B cell (primary cell): ENCODE results near the gene PTPRN2. TPM values are rescaled to one million over a fixed set of nuclear protein-coding genes. Genes with fewer than 3 reads are reported as not detected.

Experiments
- ATAC-seq: fragments of 200-7000 bp; cut with Tn5 transposase; one replicate; pipeline ENCODE4 v1.10.0; 2021; ENCODE audit warnings: low read depth, mild to moderate bottlenecking, moderate number of reproducible peaks, moderate library complexity
- CTCF ChIA-PET: fragments of 350-600 bp; sonication (Branson Sonifier 250); formaldehyde crosslinking; loops from one replicate; lab custom pipeline; 2021; ENCODE audit warnings: antibody characterized with exemption, inconsistent platforms; lab: Charles Lee
- POLR2A ChIA-PET: fragments of 350-600 bp; sonication (Branson Sonifier 250); formaldehyde crosslinking; loops from one replicate; lab custom pipeline; 2021; ENCODE audit warnings: antibody characterized with exemption; lab: Charles Lee
- DNase-seq: peaks from one replicate; pipeline ENCODE4 v3.0.0; 2013
- H2AFZ ChIP-seq: 2 replicates; pipeline ENCODE4 v1.6.1; 2012; ENCODE audit warnings: mild to moderate bottlenecking, low read depth, low read length; ENCODE audit not compliant: insufficient read depth, poor library complexity, severe bottlenecking
- H3K27ac ChIP-seq, 2 donors: 1 replicate in 1 of 2; 2 replicates in 1 of 2; pipeline ENCODE4 v1.5.1; 2012 to 2013; ENCODE audit warnings: low read length in 2 of 2, mild to moderate bottlenecking in 2 of 2, moderate library complexity in 1 of 2
- H3K27me3 ChIP-seq, 4 experiments: fragments of 200-600 bp in 1 of 4; sonication (generic) in 1 of 4; replicated peaks in 1 of 4; 1 replicate in 2 of 4; 2 replicates in 2 of 4; pipeline versions ENCODE4 v1.6.1 to v1.7.0; 2013 to 2016; ENCODE audit warnings: low read length in 3 of 4, mild to moderate bottlenecking in 2 of 4, mixed read lengths in 1 of 4, moderate library complexity in 1 of 4; ENCODE audit not compliant: insufficient read depth in 4 of 4, control insufficient read depth in 3 of 4; ENCODE audit errors: control extremely low read depth in 1 of 4
- H3K36me3 ChIP-seq, 2 experiments: replicated peaks in 1 of 2; 1 replicate in 1 of 2; 2 replicates in 1 of 2; pipeline versions ENCODE4 v1.6.1 to v1.7.1; 2013; ENCODE audit warnings: low read length in 1 of 2; ENCODE audit not compliant: insufficient read depth in 2 of 2, control insufficient read depth in 1 of 2; ENCODE audit errors: control extremely low read depth in 1 of 2, extremely low read depth in 1 of 2
- H3K4me1 ChIP-seq, 2 donors: fragments of 200-600 bp in 1 of 2; sonication (generic) in 1 of 2; 1 replicate in 1 of 2; 2 replicates in 1 of 2; pipeline versions ENCODE4 v1.5.1 to v1.6.1; 2013 to 2017; ENCODE audit warnings: low read length in 2 of 2; ENCODE audit not compliant: control insufficient read depth in 2 of 2, insufficient read depth in 2 of 2
- H3K4me2 ChIP-seq: replicated peaks from 2 replicates; pipeline ENCODE3; 2012; ENCODE audit warnings: mild to moderate bottlenecking, low read depth, low read length; ENCODE audit not compliant: poor library complexity, severe bottlenecking
- H3K4me3 ChIP-seq, 5 experiments: fragments of 200-600 bp in 1 of 5; sonication (generic) in 1 of 5; 1 replicate in 3 of 5; 2 replicates in 2 of 5; pipeline versions ENCODE4 v1.5.1 to v1.7.0; 2011 to 2016; ENCODE audit warnings: low read length in 4 of 5, mild to moderate bottlenecking in 4 of 5, low read depth in 2 of 5, control low read depth in 1 of 5, moderate library complexity in 1 of 5; ENCODE audit not compliant: insufficient read depth in 1 of 5; ENCODE audit errors: control extremely low read depth in 1 of 5, extremely low read depth in 1 of 5
- H3K79me2 ChIP-seq: fragments of 200-600 bp; sonication (generic); one replicate; pipeline ENCODE4 v1.6.0; 2016; ENCODE audit warnings: low read length; ENCODE audit not compliant: control insufficient read depth, insufficient read depth
- H3K9ac ChIP-seq: fragments of 200-600 bp; sonication (generic); 2 replicates; pipeline ENCODE4 v1.6.1; 2017; ENCODE audit warnings: mild to moderate bottlenecking, low read length, moderate library complexity
- H3K9me3 ChIP-seq, 3 donors: one replicate each; pipeline versions ENCODE4 v1.6.1 to v1.7.1; 2013; ENCODE audit warnings: low read length in 2 of 3; ENCODE audit not compliant: control insufficient read depth in 2 of 3, insufficient read depth in 1 of 3; ENCODE audit errors: control extremely low read depth in 1 of 3
- H4K20me1 ChIP-seq: 2 replicates; pipeline ENCODE4 v1.6.0; 2012; ENCODE audit warnings: mild to moderate bottlenecking, low read length; ENCODE audit not compliant: insufficient read depth, control insufficient read depth, poor library complexity, severe bottlenecking
- H3K27ac Mint-ChIP-seq: one replicate; pipeline ENCODE4 v1.8.0; 2021; ENCODE audit warnings: mixed read lengths
- H3K27me3 Mint-ChIP-seq: one replicate; pipeline ENCODE4 v1.8.0; 2021; ENCODE audit warnings: mixed read lengths
- H3K4me1 Mint-ChIP-seq: one replicate; pipeline ENCODE4 v1.8.0; 2021; ENCODE audit warnings: mixed read lengths
- H3K4me3 Mint-ChIP-seq: one replicate; pipeline ENCODE4 v1.8.0; 2021; ENCODE audit warnings: mixed read lengths
- H3K9me3 Mint-ChIP-seq: one replicate; pipeline ENCODE4 v1.8.0; 2022; ENCODE audit warnings: mixed read lengths; ENCODE audit not compliant: insufficient read depth
- EZH2 ChIP-seq: IDR thresholded peaks from 2 replicates; pipeline ENCODE4 v1.6.1; 2012; ENCODE audit warnings: borderline replicate concordance, low read depth, mild to moderate bottlenecking, moderate library complexity, low read length; ENCODE audit not compliant: insufficient read depth, poor library complexity, severe bottlenecking
- WGBS: methylation state at CpG from one replicate; pipeline ENCODE4 v1.1.5; 2013; ENCODE audit warnings: missing lambda C conversion rate; ENCODE audit not compliant: insufficient coverage; 5-methylcytosine and 5-hydroxymethylcytosine counted together
- intact Hi-C: fragments of 100-400 bp; cut with micrococcal nuclease; formaldehyde crosslinking; loops from one replicate; pipeline ENCODE4 v1.10.0; 2022
- polyA plus RNA-seq: library from polyadenylated mRNA; depleted of rRNA; stranded (reverse); fragments of >200 nt; gene quantifications from 2 replicates; pipeline ENCODE4 v1.2.3, GENCODE V29; 2012
- total RNA-seq, 2 donors: library from RNA; stranded (reverse); fragments of 120-200 nt in 1 of 2; gene quantifications; 1 replicate in 1 of 2; 2 replicates in 1 of 2; pipeline versions ENCODE4 v1.2.3 to v1.2.4, GENCODE V29; 2013 to 2022
- TF ChIP-seq, protein P1 (sequence below): fragments of 200-600 bp; IDR thresholded peaks from one replicate; pipeline ENCODE4 v1.8.0; 2022; ENCODE audit warnings: antibody characterized with exemption, mild to moderate bottlenecking

The PTPRN2 gene
- total and polyA plus RNA-seq, 2 donors (not counting 1 experiment from before 2014, with no cell fraction given): 2.0 to 5.0 TPM

DNA sequence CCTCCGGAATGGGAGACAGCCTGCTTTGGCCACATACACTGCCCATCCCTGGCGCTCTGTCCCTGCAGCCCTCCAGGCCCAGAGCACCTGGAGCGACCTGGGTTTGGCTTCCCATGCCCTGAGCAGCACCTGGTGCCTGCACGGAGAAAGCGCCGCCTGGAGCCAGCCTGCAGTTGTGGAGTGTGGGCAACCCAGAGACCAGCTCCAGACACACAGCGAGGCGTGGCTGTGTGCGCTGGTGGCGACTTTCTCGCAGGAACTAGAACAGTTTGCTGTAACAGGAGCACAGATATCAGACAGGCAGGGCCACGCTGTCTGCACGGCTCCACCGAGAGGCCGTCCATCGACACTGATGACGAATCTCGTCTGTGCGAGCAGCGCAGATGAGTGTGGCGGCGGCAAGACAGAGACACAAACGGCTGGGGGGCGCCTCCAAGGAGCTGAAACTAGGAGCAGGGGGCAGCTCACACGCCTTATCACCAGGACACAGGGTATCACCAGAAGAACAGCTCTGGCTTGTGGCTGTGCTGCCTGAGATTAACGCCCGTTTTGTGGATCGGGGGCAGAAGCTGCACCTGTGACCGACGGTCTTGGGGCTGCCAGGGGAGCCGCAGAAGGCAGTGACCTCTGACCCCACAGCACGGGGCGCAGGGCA, 975.5 kb downstream of the PTPRN2 start:
- Mint-ChIP-seq H3K4me1 (peaks cover 2% of the 10 kb centered on the region), H3K27me3 (no peaks in the 10 kb centered on the region), H3K4me3 (peak overlapping the region; percentile 87), H3K9me3 (no peaks in the 10 kb centered on the region), H3K27ac (peak overlapping the region; percentile 78)
- CTCF ChIA-PET: no interaction called here
- POLR2A ChIA-PET: no interaction called here
- intact Hi-C loops: no loop called here
- no peaks in the 10 kb centered on the region for H4K20me1 ChIP-seq
- 90% methylated on average over 33 of the region's 33 CpGs for WGBS
- no peaks in the 10 kb centered on the region for H3K27me3 ChIP-seq
- no peaks in the 10 kb centered on the region for H3K79me2 ChIP-seq
- no peak for TF ChIP-seq EZH2
- TF ChIP-seq, protein P1, sequence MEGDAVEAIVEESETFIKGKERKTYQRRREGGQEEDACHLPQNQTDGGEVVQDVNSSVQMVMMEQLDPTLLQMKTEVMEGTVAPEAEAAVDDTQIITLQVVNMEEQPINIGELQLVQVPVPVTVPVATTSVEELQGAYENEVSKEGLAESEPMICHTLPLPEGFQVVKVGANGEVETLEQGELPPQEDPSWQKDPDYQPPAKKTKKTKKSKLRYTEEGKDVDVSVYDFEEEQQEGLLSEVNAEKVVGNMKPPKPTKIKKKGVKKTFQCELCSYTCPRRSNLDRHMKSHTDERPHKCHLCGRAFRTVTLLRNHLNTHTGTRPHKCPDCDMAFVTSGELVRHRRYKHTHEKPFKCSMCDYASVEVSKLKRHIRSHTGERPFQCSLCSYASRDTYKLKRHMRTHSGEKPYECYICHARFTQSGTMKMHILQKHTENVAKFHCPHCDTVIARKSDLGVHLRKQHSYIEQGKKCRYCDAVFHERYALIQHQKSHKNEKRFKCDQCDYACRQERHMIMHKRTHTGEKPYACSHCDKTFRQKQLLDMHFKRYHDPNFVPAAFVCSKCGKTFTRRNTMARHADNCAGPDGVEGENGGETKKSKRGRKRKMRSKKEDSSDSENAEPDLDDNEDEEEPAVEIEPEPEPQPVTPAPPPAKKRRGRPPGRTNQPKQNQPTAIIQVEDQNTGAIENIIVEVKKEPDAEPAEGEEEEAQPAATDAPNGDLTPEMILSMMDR: no peak
- H3K4me2 ChIP-seq: peak overlapping the region; percentile 97
- no peaks in the 10 kb centered on the region for H3K36me3 ChIP-seq
- peak overlapping the region in 1 of 2 donors; percentile 66 for H3K27ac ChIP-seq
- ATAC-seq: no peak
- peak overlapping the region in 4 of 5 experiments; percentile 53 to 81 (median 64) for H3K4me3 ChIP-seq
- no peak for DNase-seq
- H2AFZ ChIP-seq: peak overlapping the region; percentile 90
- H3K4me1 ChIP-seq: peaks cover 3 to 16% of the 10 kb centered on the region in 2 donors
- peaks cover 0 to 80% (median 0%) of the 10 kb centered on the region in 3 donors for H3K9me3 ChIP-seq
- peak overlapping the region; percentile 73 for H3K9ac ChIP-seq

GRCh38 chr7:157611341-157611740, 976.3 kb downstream of the PTPRN2 start:
- ChIA-PET CTCF (no interaction called here), POLR2A (no interaction called here)
- H3K4me2 ChIP-seq: no peak overlapping the region
- TF ChIP-seq, protein P1: no peak
- TF ChIP-seq EZH2: no peak
- no peak overlapping the region for H3K27ac ChIP-seq
- H3K4me3 Mint-ChIP-seq: peak overlapping the region; percentile 50
- no peaks in the 10 kb centered on the region for H4K20me1 ChIP-seq
- no peaks in the 10 kb centered on the region for H3K27me3 Mint-ChIP-seq
- peaks cover 0 to 79% (median 0%) of the 10 kb centered on the region in 3 donors for H3K9me3 ChIP-seq
- no peak overlapping the region for H3K4me3 ChIP-seq
- no peaks in the 10 kb centered on the region for H3K27me3 ChIP-seq
- H3K27ac Mint-ChIP-seq: peak overlapping the region; percentile 32
- no peak for DNase-seq
- H3K36me3 ChIP-seq: no peaks in the 10 kb centered on the region
- H3K79me2 ChIP-seq: no peaks in the 10 kb centered on the region
- ATAC-seq: no peak
- H3K9me3 Mint-ChIP-seq: no peaks in the 10 kb centered on the region
- no peak overlapping the region for H3K9ac ChIP-seq
- 98% methylated on average over 9 of the region's 18 CpGs for WGBS
- H3K4me1 ChIP-seq: peaks cover 3 to 16% of the 10 kb centered on the region in 2 donors
- intact Hi-C loops: no loop called here
- H3K4me1 Mint-ChIP-seq: peaks cover 2% of the 10 kb centered on the region
- no peak overlapping the region for H2AFZ ChIP-seq
